ENCODE results near the gene OLIG1.

DNA sequence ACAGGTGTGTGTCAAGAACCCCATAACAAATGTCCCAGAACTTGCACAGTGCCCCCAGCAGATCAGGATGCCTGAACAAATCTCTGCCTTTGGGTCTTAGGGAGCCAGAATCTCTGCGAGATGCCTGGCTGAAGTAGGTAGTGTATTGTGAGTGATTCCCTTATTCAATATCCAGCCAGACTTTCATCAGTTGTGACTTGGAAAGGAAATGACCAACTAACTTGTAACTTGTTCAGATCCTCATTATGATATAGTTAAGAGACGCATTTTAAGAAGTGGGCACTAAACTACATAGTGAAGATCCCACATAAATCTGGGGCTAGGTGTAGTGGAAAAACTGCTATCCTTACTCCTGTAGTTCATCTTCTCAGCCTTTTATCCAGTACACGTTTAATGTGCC is 32.4 kb upstream of the OLIG1 start:
- TF ChIP-seq, protein P1, sequence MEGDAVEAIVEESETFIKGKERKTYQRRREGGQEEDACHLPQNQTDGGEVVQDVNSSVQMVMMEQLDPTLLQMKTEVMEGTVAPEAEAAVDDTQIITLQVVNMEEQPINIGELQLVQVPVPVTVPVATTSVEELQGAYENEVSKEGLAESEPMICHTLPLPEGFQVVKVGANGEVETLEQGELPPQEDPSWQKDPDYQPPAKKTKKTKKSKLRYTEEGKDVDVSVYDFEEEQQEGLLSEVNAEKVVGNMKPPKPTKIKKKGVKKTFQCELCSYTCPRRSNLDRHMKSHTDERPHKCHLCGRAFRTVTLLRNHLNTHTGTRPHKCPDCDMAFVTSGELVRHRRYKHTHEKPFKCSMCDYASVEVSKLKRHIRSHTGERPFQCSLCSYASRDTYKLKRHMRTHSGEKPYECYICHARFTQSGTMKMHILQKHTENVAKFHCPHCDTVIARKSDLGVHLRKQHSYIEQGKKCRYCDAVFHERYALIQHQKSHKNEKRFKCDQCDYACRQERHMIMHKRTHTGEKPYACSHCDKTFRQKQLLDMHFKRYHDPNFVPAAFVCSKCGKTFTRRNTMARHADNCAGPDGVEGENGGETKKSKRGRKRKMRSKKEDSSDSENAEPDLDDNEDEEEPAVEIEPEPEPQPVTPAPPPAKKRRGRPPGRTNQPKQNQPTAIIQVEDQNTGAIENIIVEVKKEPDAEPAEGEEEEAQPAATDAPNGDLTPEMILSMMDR (IDR thresholded peaks at IDR 0.05): no peak
- no peak for TF ChIP-seq POLR2A (IDR thresholded peaks at IDR 0.05)
